Putamen (tissue), 1 donor: ENCODE data around the gene INPP5A.
A peak's percentile ranks its signal among the peaks of the same experiment; 100 is the strongest.
"Not testable (repeated sequence)": the region's sequence is repeated elsewhere in the genome, so short reads cannot be mapped to it uniquely, and the experiment has no call there.

ENCODE experiments used
- DNase-seq: peaks from one replicate; pipeline ENCODE4 v3.0.0-alpha.2; 2016; ENCODE audit warnings: low spot score

Gene INPP5A

DNA sequence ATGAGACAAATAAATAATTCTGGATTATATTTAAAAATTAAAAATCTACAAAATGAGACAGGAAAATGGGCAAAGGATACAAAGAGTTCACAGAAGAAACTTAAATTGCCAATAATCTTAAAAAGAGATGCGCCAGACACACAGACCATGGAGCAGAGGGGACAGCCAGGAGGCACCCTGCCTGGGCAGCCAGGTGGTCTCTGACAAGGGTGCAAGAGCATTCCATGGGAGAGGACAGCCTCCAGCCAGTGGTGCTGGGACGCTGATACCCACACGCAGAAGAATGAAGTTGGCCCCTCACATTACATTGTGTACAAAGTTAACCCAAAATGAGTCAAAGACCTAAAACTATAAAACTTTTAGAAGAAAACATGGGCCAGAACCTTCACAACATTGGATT, 142.1 kb downstream of the INPP5A start:
- no peak for DNase-seq

DNA sequence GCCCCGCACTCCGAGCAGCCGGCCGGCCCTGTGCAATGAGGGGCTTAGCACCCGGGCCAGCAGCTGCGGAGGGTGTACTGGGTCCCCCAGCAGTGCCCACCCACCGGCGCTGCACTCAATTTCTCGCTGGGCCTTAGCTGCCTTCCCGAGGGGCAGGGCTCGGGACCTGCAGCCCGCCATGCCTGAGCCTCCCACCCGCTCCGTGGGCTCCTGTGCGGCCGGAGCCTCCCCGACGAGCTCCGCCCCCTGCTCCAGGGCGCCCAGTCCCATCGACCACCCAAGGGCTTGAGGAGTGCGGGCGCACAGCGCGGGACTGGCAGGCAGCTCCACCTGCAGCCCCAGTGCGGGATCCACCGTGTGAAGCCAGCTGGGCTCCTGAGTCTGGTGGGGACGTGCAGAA, 143.2 kb downstream of the INPP5A start:
- not testable (repeated sequence) for DNase-seq

GRCh38 chr10:132681858-132682755, 144.5 kb downstream of the INPP5A start:
- DNase-seq, result no peak

- no peak for DNase-seq
These were observed 146.7 kb downstream of the INPP5A start for GRCh38 chr10:132684164-132684891.

- peak; percentile 91 for DNase-seq
These were observed 147.7 kb downstream of the INPP5A start for GRCh38 chr10:132685101-132685891.

DNA sequence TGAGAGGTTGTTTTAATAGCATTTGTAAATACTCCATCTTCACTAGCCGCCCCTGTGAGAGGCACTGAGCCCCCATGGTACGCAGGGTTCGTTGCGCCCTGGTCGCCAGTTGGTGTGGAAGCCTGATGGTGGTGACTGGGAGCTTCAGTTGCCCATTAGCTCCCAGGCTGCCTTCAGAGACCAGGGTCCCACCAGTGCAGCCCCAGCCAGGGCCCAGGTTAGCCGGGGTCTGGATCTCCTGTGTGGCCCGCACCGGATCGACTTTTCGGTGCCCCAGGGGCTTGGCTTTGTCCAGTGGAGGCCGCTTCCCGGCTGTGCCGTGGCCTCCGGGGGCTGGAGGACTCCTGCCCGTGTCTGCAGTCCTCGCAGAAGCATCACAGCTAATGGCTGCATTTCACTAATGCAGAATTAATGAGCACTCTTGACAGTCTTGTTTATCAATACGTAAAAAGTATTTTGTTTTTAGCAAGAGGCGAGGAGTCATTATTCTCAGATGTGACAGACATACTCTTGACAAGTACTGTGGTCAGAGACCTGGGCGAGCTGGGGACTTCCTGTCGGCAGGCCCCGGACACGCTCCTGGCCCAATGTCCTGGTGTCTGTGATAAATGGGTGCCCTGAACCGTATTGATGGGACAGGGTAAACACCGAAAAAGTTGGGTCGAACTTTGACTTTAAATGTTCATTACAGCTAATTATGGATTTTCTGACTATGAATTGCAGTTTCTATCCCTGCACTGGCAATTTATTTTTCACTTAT, 148.5 kb downstream of the INPP5A start:
- no peak for DNase-seq

DNA sequence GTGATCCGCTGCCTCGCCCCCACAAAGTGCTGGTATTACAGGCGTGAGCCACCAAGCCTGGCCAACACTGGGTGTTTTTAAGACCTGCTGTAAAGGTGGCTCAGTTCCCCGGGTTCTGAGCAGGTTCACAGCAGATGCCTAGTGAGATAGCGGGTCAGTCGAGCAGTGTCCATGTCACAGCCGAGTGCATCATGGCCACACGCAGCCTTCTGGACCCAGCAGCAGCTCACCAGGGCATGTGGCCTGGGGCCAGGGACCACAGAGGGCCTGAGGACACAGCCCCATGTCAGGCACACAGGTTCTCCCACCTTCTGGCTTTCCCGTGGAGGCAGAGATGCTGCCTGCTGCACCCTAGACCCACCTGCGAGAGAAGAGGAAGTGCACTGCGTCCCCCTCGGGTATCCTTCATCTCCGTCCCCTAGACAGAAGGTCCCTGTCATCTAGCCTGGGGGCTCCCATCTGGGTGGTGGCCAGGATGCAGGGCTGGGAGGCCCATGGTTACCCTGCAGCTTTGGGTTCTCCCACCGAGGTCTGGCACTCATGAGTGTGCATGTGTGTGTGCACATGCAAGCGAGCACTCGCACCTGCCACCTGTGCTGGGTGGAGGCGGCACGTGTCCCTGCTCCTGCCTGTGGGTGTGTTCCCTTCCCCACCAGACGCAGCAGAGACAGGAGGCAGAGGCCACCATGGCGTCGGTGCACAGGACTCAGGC, 149.8 kb downstream of the INPP5A start:
- no peak for DNase-seq

DNA sequence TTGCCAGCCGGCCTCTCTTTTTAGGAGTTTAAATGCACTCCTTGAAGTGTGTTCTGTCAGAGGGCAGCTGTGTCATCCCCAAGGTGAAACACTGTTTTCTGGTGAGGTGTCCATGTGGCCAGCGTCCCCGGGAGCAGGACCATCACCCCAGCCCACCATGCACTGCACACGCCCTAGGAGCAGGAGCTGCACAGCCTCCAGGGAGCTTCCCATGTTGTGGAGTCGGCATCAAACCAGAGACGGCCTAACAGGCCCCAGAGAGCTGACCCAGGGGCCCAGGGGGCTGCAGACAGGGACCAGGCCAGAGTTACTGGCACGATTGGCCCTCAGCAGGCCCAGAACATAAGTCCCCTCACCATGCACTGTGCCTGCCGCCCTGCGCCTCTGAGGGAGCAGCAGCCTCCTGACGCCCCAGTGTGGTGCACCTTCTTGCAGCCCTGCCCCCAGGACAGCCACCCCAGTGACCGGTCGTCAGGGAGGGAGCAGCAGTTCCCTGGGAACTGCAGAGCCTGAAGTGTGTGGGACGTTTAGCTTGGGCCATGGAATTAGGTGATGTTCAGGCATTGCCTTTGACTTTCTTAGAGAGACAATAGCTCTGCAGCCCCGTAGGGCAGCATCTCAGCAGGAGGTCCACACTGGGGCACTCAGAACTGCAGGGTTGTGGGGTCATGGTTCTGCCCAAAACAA, 150.4 kb downstream of the INPP5A start:
- no peak for DNase-seq

DNA sequence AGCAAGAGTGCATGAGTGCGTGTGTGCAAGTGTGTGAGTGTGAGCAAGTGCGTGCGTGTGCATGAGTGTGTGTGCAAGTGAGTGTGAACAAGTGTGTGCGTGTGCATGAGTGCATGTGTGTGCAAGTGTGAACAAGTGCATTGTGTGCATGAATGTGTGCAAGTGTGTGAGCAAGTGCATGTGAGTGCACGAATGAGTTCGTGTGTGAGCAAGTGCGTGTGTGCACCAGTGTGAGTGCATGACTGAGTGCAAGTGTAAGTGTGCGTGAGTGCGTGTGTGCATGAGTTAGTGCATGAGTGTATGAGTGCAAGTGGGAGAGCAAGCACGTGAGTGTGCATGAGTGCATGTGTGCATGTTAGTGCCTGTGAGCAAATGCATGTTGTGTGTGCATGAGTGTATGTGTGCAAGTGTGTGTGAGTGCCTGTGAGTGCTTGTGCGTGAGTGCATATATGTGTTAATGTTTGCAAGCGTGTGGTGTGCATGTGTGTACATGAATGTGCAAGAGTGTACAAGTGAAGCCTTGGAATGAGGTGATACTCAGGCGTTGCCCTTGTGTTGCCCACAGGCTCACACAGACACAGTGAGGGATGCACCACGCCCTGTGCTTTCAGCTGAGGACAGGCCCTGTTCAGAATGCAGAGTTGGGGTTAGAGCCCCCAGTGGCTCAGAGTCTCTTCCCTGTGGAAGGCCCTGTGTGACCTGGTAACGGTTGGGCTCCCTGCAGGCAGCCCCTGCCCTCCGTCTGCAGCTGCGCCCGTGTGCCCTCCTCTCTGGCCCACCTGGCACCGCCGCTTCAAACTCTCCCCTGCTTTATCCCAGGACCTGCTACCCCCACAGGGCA, 151.2 kb downstream of the INPP5A start:
- no peak for DNase-seq

GRCh38 chr10:132689721-132690360, 152.3 kb downstream of the INPP5A start:
- no peak for DNase-seq

- no peak for DNase-seq
These were observed 152.8 kb downstream of the INPP5A start for GRCh38 chr10:132690401-132690800.

DNA sequence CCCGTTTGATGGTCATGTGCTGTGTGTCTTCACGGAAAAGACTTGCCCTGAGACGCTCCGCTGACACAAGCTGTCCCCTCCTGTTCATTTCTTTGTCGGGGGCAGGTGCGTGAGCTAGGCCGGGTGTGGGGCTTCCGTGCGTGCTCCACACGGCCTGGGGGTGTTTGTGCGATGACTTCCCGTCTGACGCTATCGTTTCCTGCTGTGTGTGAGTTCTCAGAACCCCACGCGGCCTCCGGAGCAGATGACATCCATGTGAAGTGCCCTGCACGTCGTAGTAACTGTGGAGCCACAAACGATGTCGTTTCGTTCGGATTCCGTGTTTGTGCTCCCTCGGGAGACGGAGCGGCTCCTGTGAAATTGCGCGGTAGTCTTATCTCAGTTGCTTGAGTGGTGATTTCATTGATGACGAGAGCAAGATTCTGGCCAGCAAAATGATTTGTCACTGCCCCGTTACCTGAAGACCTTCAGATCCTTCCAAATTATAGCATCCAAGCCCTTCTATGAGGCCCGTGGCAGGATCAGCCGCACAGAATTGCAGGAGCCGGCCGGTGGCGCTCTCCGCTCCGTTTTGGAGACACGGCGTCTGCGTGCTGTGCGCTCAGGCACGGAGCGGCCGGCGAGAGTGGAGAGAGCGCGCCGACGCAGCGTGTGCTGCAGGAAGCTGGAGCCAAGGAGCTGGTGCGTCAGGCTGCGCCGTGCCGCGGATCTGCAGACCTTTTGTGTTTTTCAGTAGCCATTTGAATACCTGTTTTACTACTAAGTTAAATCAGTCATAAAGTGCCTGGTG, 153.4 kb downstream of the INPP5A start:
- DNase-seq, result no peak

GRCh38 chr10:132691711-132692153, 154.1 kb downstream of the INPP5A start:
- no peak for DNase-seq

DNA sequence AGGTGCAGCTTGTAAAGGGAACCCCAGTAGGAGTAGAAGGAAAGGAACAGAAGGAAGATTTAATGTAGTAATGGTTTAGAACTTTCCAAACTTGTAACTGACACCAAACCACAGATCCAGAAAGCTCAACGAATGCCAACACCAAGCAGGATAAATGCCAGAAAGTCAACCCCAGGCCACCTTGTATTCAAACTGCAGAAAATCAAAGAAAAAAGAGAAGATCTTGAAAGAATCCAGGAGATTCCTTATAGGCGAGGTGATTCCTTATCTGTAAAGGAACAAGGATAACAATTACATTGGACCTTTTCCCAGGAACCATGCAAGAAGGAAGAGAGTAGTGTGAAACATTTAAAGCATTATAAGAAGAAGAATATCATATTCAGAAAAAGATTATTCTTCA, 154.7 kb downstream of the INPP5A start:
- no peak for DNase-seq

GRCh38 chr10:132693676-132694075, 156.1 kb downstream of the INPP5A start:
- DNase-seq, result no peak

DNA sequence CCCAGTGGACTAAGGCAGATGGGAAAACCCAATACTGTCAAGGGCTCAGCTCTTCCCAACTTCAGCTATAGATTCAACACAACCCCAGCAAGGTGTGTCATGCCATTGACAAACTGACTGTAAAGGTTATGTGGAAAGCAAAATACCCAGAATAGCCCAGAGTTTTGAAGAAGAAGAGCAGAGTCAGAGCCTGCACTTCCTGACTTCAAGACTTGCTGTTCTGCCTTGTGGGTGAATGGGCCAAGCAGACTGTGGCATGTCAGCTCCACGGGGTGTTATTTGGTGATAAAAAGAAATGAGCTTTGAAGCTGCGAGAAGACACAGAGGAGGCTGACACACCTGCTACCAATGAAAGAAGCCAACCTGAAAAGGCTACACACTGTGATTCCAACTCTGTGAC, 158.6 kb downstream of the INPP5A start:
- no peak for DNase-seq

GRCh38 chr10:132696728-132697577, 159.4 kb downstream of the INPP5A start:
- DNase-seq, result no peak
